Gastroesophageal sphincter (tissue), 3 donors: ENCODE data around the gene C3orf38.

ENCODE experiments used
- CTCF ChIP-seq, 4 experiments: fragments of 200-600 bp in 2 of 4; fragments of 450-650 bp in 2 of 4; sonication (generic) in 1 of 4; IDR thresholded peaks; one replicate each; pipeline ENCODE4 v1.5.1; 2017 to 2019; ENCODE audit warnings: antibody characterized with exemption in 4 of 4, mild to moderate bottlenecking in 2 of 4, moderate library complexity in 2 of 4
- EP300 ChIP-seq: sonication (generic); formaldehyde crosslinking; IDR thresholded peaks from one replicate; pipeline ENCODE4 v1.6.1; 2017; ENCODE audit warnings: antibody characterized with exemption, mild to moderate bottlenecking
- POLR2A ChIP-seq, 2 donors: fragments of 450-650 bp; IDR thresholded peaks; one replicate each; pipeline ENCODE4 v1.6.1; 2017; ENCODE audit warnings: antibody characterized with exemption in 2 of 2, mild to moderate bottlenecking in 2 of 2, moderate library complexity in 1 of 2
- POLR2AphosphoS5 ChIP-seq: sonication (generic); formaldehyde crosslinking; IDR thresholded peaks from one replicate; pipeline ENCODE4 v1.6.1; 2017; ENCODE audit warnings: antibody characterized with exemption

GRCh38 chr3:88105325-88105724 lies 44.4 kb upstream of the C3orf38 start:
- TF ChIP-seq EP300 (no peak), POLR2A (IDR thresholded peaks at IDR 0.05) (no peak), POLR2AphosphoS5 (no peak), CTCF (IDR thresholded peaks at IDR 0.05) (no peak)
